ENCODE measurements around the gene TIMM8A. TPM values are rescaled to one million over a fixed set of nuclear protein-coding genes. Genes with fewer than 3 reads are reported as not detected.

The TIMM8A gene
- total RNA-seq, 1 donor from 2014 or later, result 16.8 TPM

DNA sequence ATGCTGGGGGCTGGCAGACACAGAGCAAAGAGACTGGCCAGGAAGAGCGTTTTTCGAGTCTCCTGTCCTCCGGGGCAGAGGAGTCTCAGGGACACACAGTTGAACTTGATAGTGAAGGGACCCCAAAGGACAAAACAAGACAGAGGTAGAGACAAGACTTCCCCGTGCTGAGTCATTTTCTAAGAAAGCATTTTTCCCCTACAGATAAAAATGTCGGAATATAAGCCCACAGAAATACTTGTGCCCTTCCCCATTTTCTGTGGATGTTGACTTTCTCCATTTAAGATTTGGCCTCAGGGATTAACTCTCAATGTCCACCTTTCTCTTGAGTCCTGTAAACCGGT lies 38.0 kb upstream of the TIMM8A start:
- no peak for ATAC-seq (ENCODE audit: low read depth)
- H3K27ac Mint-ChIP-seq, result peak overlapping the region; percentile 98

GRCh38 chrX:101385795-101386541 lies 37.4 kb upstream of the TIMM8A start, which contains the start of gene BTK:
BTK (minus strand) TSS chrX:101386191; CDS start chrX:101375284, 10,907 bp downstream.
- intact Hi-C loops (cut with micrococcal nuclease), result loop anchor here (1.0 to 10.0 kb wide), 5 partner anchors 9 to 331 kb away; partner anchors contain the start of genes CENPI, HNRNPH2, TIMM8A and TRMT2B
- Mint-ChIP-seq H3K4me1 (peaks cover 48% of the 10 kb centered on the region), H3K27ac (peak within 1 kb of the TSS; percentile 98), H3K27me3 (no peaks in the 10 kb centered on the region), H3K9me3 (no peaks in the 10 kb centered on the region), H3K36me3 (ENCODE audit: low read depth) (peaks cover 20% of the 10 kb centered on the region), H3K4me3 (peak within 1 kb of the TSS; percentile 97)
- POLR2A ChIA-PET, result interaction anchor here (0.7 to 1.9 kb wide), 10 partner anchors 9 to 60 kb away, joined by 3 to 10 read pairs (median 4); partner anchors contain the start of genes GLA, HNRNPH2 and TIMM8A
- TF ChIP-seq CTCF (IDR thresholded peaks at IDR 0.05), result no peak
- DNase-seq (peak; percentile 23), ATAC-seq (ENCODE audit: low read depth) (peak; percentile 67)
- CTCF ChIA-PET, result interaction anchor here (1.4 kb wide), 1 partner anchor 16 kb away, joined by 3 read pairs; no protein-coding TSS in a partner anchor

More for the DNA sequence above, 38.0 kb upstream of the TIMM8A start:
- Mint-ChIP-seq H3K4me3 (peak overlapping the region; percentile 97), H3K36me3 (ENCODE audit: low read depth) (peaks cover 26% of the 10 kb centered on the region), H3K4me1 (peaks cover 51% of the 10 kb centered on the region), H3K27me3 (no peaks in the 10 kb centered on the region), H3K9me3 (no peaks in the 10 kb centered on the region)
- intact Hi-C loops (cut with micrococcal nuclease), result loop anchor here (1.0 to 10.0 kb wide), 4 partner anchors 22 to 332 kb away; partner anchors contain the start of genes CENPI, HNRNPH2, TIMM8A and TRMT2B
- no peak for DNase-seq
- no peak for TF ChIP-seq CTCF (IDR thresholded peaks at IDR 0.05)
- CTCF ChIA-PET, result no interaction called here
- POLR2A ChIA-PET, result interaction anchor here (0.7 to 1.9 kb wide), 3 partner anchors 9 to 60 kb away, joined by 3 to 7 read pairs (median 5); no protein-coding TSS in a partner anchor

GRCh38 chrX:101385026-101385684 lies 36.6 kb upstream of the TIMM8A start:
- ChIA-PET POLR2A (interaction anchor here (0.7 to 1.9 kb wide), 9 partner anchors 8 to 36 kb away, joined by 3 to 10 read pairs (median 4); partner anchors contain the start of genes GLA, HNRNPH2 and TIMM8A), CTCF (interaction anchor here (1.4 kb wide), 1 partner anchor 16 kb away, joined by 3 read pairs; no protein-coding TSS in a partner anchor)
- no peak for ATAC-seq (ENCODE audit: low read depth)
- peak overlapping the region; percentile 97 for H3K4me3 Mint-ChIP-seq
- peaks cover 18% of the 10 kb centered on the region for H3K36me3 Mint-ChIP-seq (ENCODE audit: low read depth)
- H3K9me3 Mint-ChIP-seq, result no peaks in the 10 kb centered on the region
- H3K27me3 Mint-ChIP-seq, result no peaks in the 10 kb centered on the region
- H3K27ac Mint-ChIP-seq, result peak overlapping the region; percentile 98
- intact Hi-C loops (cut with micrococcal nuclease), result loop anchor here (1.0 to 10.0 kb wide), 3 partner anchors 8 to 330 kb away; partner anchors contain the start of genes CENPI and TRMT2B
- peaks cover 43% of the 10 kb centered on the region for H3K4me1 Mint-ChIP-seq
- no peak for TF ChIP-seq CTCF (IDR thresholded peaks at IDR 0.05)
- no peak for DNase-seq

DNA sequence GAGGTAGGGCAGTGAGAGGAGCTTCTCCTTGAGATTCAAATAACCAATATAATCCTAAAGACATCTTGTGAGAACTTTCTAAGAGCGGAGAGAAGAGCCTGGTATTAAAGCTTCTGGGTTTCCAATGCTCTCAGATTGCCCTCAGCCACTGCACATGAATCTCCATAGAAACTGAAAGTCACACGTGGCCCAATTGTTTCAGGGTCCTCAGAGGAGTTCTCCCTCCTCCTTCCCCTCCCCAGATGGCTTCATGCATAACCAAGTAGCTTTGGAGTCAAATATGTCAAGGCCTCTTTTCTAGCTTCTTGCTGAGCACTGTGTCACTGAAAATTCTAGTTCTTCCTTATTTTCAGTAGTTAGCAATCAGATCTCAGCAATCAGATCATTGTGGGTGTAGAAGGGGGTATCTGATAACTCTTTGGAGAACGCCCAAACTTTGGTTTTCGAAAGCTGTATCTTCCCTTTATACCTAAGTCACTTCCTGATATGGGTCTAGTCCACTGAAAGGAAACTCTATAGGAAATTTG lies 35.2 kb upstream of the TIMM8A start:
- CTCF ChIA-PET, result no interaction called here
- no peak for TF ChIP-seq CTCF (IDR thresholded peaks at IDR 0.05)
- intact Hi-C loops (cut with micrococcal nuclease), result loop anchor here (1.0 to 10.0 kb wide), 3 partner anchors 12 to 329 kb away; partner anchors contain the start of genes CENPI and TRMT2B
- H3K4me3 Mint-ChIP-seq, result peak overlapping the region; percentile 97
- peaks cover 24% of the 10 kb centered on the region for H3K36me3 Mint-ChIP-seq (ENCODE audit: low read depth)
- peaks cover 49% of the 10 kb centered on the region for H3K4me1 Mint-ChIP-seq
- H3K27me3 Mint-ChIP-seq, result no peaks in the 10 kb centered on the region
- ATAC-seq (ENCODE audit: low read depth) (peak; percentile 51), DNase-seq (no peak)
- POLR2A ChIA-PET, result interaction anchor here (0.8 to 2.0 kb wide), 6 partner anchors 9 to 548 kb away, joined by 3 to 11 read pairs (median 6); partner anchors contain the start of genes GLA, HNRNPH2, TIMM8A and ZMAT1
- H3K9me3 Mint-ChIP-seq, result no peaks in the 10 kb centered on the region
- H3K27ac Mint-ChIP-seq, result peak overlapping the region; percentile 98

Measured in activated B cell treated with CpG ODN at 0.5 μM for 24 hours (primary cell).